Left ventricle myocardium inferior (tissue), 1 donor: ENCODE results near the gene SEMA6C. TPM values are rescaled to one million over a fixed set of nuclear protein-coding genes. Genes with fewer than 3 reads are reported as not detected.

Experiments used
- DNase-seq: peaks from one replicate; pipeline ENCODE4 v3.0.0-alpha.2; 2020
- H3K27ac ChIP-seq: fragments of 200-600 bp; replicated peaks from 2 replicates; pipeline ENCODE4 v1.8.0; 2021
- H3K27me3 ChIP-seq: fragments of 200-600 bp; 2 replicates; pipeline ENCODE4 v1.8.0; 2021; ENCODE audit warnings: low read depth
- H3K36me3 ChIP-seq: fragments of 200-600 bp; 2 replicates; pipeline ENCODE4 v1.8.0; 2021
- H3K4me1 ChIP-seq: fragments of 200-600 bp; 2 replicates; pipeline ENCODE4 v1.8.0; 2021
- H3K4me3 ChIP-seq: fragments of 200-600 bp; 2 replicates; pipeline ENCODE4 v1.8.0; 2021; ENCODE audit warnings: mild to moderate bottlenecking, moderate library complexity
- H3K9me3 ChIP-seq: fragments of 200-600 bp; replicated peaks from 2 replicates; pipeline ENCODE4 v1.8.0; 2021
- CTCF ChIP-seq: fragments of 200-600 bp; IDR thresholded peaks from 2 replicates; pipeline ENCODE4 v1.8.0; 2021; ENCODE audit warnings: antibody characterized with exemption, mild to moderate bottlenecking, borderline replicate concordance
- intact Hi-C: fragments of 100-400 bp; cut with micrococcal nuclease; formaldehyde crosslinking; loops from one replicate; pipeline ENCODE4 v1.11.0; 2022
- total RNA-seq: library from RNA; stranded (reverse); fragmentation: NEBNext Ultra II Directional; extraction: Animal tissue kit (Norgen Biotek cat#: 25700); gene quantifications from one replicate; pipeline ENCODE4 v1.2.1, GENCODE V29; 2021
- donor health status: DM: no; HTN: yes; CAD: no; lungs with severe emphysema.

The SEMA6C gene
- total RNA-seq, 1 donor from 2014 or later, result 77.7 TPM

GRCh38 chr1:151085953-151086559 is 60.4 kb downstream of the SEMA6C start:
- intact Hi-C loops, result no loop called here

More at GRCh38 chr1:151085953-151086559, 60.4 kb downstream of the SEMA6C start:
- peaks cover 5% of the 10 kb centered on the region for H3K4me1 ChIP-seq
- no peak overlapping the region for H3K27ac ChIP-seq
- no peak overlapping the region for H3K4me3 ChIP-seq
- no peaks in the 10 kb centered on the region for H3K27me3 ChIP-seq
- no peaks in the 10 kb centered on the region for H3K9me3 ChIP-seq
- no peak for TF ChIP-seq CTCF
- DNase-seq, result no peak
- peaks cover 6% of the 10 kb centered on the region for H3K36me3 ChIP-seq

Other genes with a start within 250 kb of the SEMA6C start
- gene SETDB1, start 220.3 kb downstream of the SEMA6C start, total RNA-seq, result 17.2 TPM
- 78.9 TPM for gene CERS2, start 171.8 kb downstream of the SEMA6C start, total RNA-seq
- gene ANXA9, start 164.3 kb downstream of the SEMA6C start, total RNA-seq, result 0.14 TPM
- gene MINDY1, start 139.7 kb downstream of the SEMA6C start, total RNA-seq, result 44.3 TPM
- 42.8 TPM for gene PRUNE1, start 138.2 kb downstream of the SEMA6C start, total RNA-seq
- gene BNIPL, start 110.0 kb downstream of the SEMA6C start, total RNA-seq, result 0.47 TPM
- gene C1orf56, start 98.9 kb downstream of the SEMA6C start, total RNA-seq, result 7.1 TPM
- gene CDC42SE1, start 87.0 kb downstream of the SEMA6C start, total RNA-seq, result 24.8 TPM
- 34.1 TPM for gene MLLT11, start 86.2 kb downstream of the SEMA6C start, total RNA-seq
- 12.2 TPM for gene GABPB2, start 75.9 kb downstream of the SEMA6C start, total RNA-seq
- 0.88 TPM for gene TNFAIP8L2, start 10.0 kb upstream of the SEMA6C start, total RNA-seq
- gene LYSMD1, start 19.3 kb upstream of the SEMA6C start, total RNA-seq, result 12.0 TPM
- gene SCNM1, start 19.5 kb upstream of the SEMA6C start, total RNA-seq, result 19.4 TPM
- not detected for gene TMOD4, start 29.4 kb upstream of the SEMA6C start, total RNA-seq
- gene VPS72, start 43.6 kb upstream of the SEMA6C start, total RNA-seq, result 40.5 TPM
- gene PIP5K1A, start 51.9 kb upstream of the SEMA6C start, total RNA-seq, result 28.5 TPM
- 142 TPM for gene PSMD4, start 108.1 kb upstream of the SEMA6C start, total RNA-seq
- 11.2 TPM for gene ZNF687, start 135.7 kb upstream of the SEMA6C start, total RNA-seq
- 44.5 TPM for gene PI4KB, start 180.8 kb upstream of the SEMA6C start, total RNA-seq
- gene RFX5, start 200.6 kb upstream of the SEMA6C start, total RNA-seq, result 21.0 TPM
- 66.3 TPM for gene SELENBP1, start 226.1 kb upstream of the SEMA6C start, total RNA-seq